Hepatocyte (in vitro differentiated cells): ENCODE measurements around the gene KCTD11. TPM values are rescaled to one million over a fixed set of nuclear protein-coding genes. Genes with fewer than 3 reads are reported as not detected.

Experiments used
- DNase-seq: peaks from one replicate; pipeline ENCODE4 v3.0.0-alpha.2; 2016; ENCODE audit warnings: low spot score
- H2AFZ ChIP-seq: fragments of 200-600 bp; sonication (generic); 2 replicates; pipeline ENCODE4 v1.6.0; 2016; ENCODE audit warnings: antibody characterized with exemption, mild to moderate bottlenecking
- H3K27ac ChIP-seq: fragments of 200-600 bp; sonication (generic); 2 replicates; pipeline ENCODE4 v1.5.1; 2016; ENCODE audit warnings: mild to moderate bottlenecking
- H3K27me3 ChIP-seq: fragments of 200-600 bp; sonication (generic); 2 replicates; pipeline ENCODE4 v1.6.1; 2016
- H3K36me3 ChIP-seq: fragments of 200-600 bp; sonication (generic); replicated peaks from 2 replicates; pipeline ENCODE4 v1.5.1; 2016; ENCODE audit warnings: low read depth; ENCODE audit not compliant: insufficient read depth
- H3K4me1 ChIP-seq: fragments of 200-600 bp; sonication (generic); 2 replicates; pipeline ENCODE4 v1.5.1; 2016; ENCODE audit warnings: mild to moderate bottlenecking, moderate library complexity; ENCODE audit not compliant: insufficient read depth
- H3K4me2 ChIP-seq: fragments of 200-600 bp; sonication (generic); 2 replicates; pipeline ENCODE4 v1.6.0; 2016
- H3K4me3 ChIP-seq: fragments of 200-600 bp; sonication (generic); 2 replicates; pipeline ENCODE4 v1.5.1; 2016; ENCODE audit warnings: mild to moderate bottlenecking
- H3K79me2 ChIP-seq: fragments of 200-600 bp; sonication (generic); 2 replicates; pipeline ENCODE4 v1.6.0; 2017; ENCODE audit warnings: mild to moderate bottlenecking
- H3K9me2 ChIP-seq: fragments of 200-600 bp; sonication (generic); replicated peaks from 2 replicates; pipeline ENCODE4 v1.6.0; 2017; ENCODE audit warnings: mild to moderate bottlenecking; ENCODE audit not compliant: insufficient read depth
- H3K9me3 ChIP-seq: fragments of 200-600 bp; sonication (generic); 2 replicates; pipeline ENCODE4 v1.5.1; 2016; ENCODE audit warnings: low read depth, mild to moderate bottlenecking
- H4K20me1 ChIP-seq: fragments of 200-600 bp; sonication (generic); 2 replicates; pipeline ENCODE4 v1.6.0; 2016; ENCODE audit warnings: mild to moderate bottlenecking; ENCODE audit not compliant: insufficient read depth, poor library complexity, severe bottlenecking
- EZH2 ChIP-seq: fragments of 200-600 bp; sonication (generic); IDR thresholded peaks from 2 replicates; pipeline ENCODE4 v1.6.1; 2016; ENCODE audit warnings: antibody characterized with exemption, mild to moderate bottlenecking, borderline replicate concordance
- EZH2phosphoT487 ChIP-seq: fragments of 200-600 bp; sonication (generic); IDR thresholded peaks from one replicate; pipeline ENCODE4 v1.6.1; 2018; ENCODE audit warnings: antibody characterized with exemption, mild to moderate bottlenecking, low read depth, moderate library complexity; ENCODE audit not compliant: unreplicated experiment, severe bottlenecking
- WGBS: methylation state at CpG from one replicate; pipeline ENCODE4 v1.1.6; 2016; ENCODE audit warnings: low lambda C conversion rate; ENCODE audit errors: missing lambda C conversion rate; 5-methylcytosine and 5-hydroxymethylcytosine counted together
- polyA plus RNA-seq: library from polyadenylated mRNA; unstranded; fragments of >200 nt; fragmentation: Nextera tagmentation; extraction: Ambion mirVana; gene quantifications from 2 replicates; pipeline ENCODE4 v1.2.1, GENCODE V29; 2016
- total RNA-seq: library from RNA; depleted of rRNA; stranded (reverse); fragments of >200 nt; gene quantifications from 2 replicates; pipeline ENCODE4 v1.2.3, GENCODE V29; 2014
- TF ChIP-seq, protein P1 (sequence below): fragments of 200-600 bp; sonication (generic); IDR thresholded peaks from 2 replicates; pipeline ENCODE4 v1.5.1; 2016; ENCODE audit warnings: antibody characterized with exemption, mild to moderate bottlenecking; ENCODE audit not compliant: poor library complexity

The KCTD11 gene
- total and polyA plus RNA-seq, 2 experiments from 2014 or later: 12.4 to 19.6 TPM

GRCh38 chr17:7325031-7325528 is 26.9 kb upstream of the KCTD11 start:
- WGBS: 98% methylated on average over 17 of the region's 19 CpGs
- H3K9me2 ChIP-seq: no peaks in the 10 kb centered on the region
- H3K4me1 ChIP-seq: peaks cover 5% of the 10 kb centered on the region
- no peak overlapping the region for H3K27ac ChIP-seq
- H2AFZ ChIP-seq: no peak overlapping the region
- no peaks in the 10 kb centered on the region for H4K20me1 ChIP-seq
- no peak overlapping the region for H3K4me2 ChIP-seq
- TF ChIP-seq EZH2phosphoT487: no peak
- TF ChIP-seq, protein P1, sequence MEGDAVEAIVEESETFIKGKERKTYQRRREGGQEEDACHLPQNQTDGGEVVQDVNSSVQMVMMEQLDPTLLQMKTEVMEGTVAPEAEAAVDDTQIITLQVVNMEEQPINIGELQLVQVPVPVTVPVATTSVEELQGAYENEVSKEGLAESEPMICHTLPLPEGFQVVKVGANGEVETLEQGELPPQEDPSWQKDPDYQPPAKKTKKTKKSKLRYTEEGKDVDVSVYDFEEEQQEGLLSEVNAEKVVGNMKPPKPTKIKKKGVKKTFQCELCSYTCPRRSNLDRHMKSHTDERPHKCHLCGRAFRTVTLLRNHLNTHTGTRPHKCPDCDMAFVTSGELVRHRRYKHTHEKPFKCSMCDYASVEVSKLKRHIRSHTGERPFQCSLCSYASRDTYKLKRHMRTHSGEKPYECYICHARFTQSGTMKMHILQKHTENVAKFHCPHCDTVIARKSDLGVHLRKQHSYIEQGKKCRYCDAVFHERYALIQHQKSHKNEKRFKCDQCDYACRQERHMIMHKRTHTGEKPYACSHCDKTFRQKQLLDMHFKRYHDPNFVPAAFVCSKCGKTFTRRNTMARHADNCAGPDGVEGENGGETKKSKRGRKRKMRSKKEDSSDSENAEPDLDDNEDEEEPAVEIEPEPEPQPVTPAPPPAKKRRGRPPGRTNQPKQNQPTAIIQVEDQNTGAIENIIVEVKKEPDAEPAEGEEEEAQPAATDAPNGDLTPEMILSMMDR: no peak
- no peak for TF ChIP-seq EZH2
- no peak overlapping the region for H3K4me3 ChIP-seq
- H3K27me3 ChIP-seq: no peaks in the 10 kb centered on the region
- DNase-seq: no peak
- peaks cover 17% of the 10 kb centered on the region for H3K79me2 ChIP-seq
- H3K36me3 ChIP-seq: no peaks in the 10 kb centered on the region
- H3K9me3 ChIP-seq: no peaks in the 10 kb centered on the region

GRCh38 chr17:7326186-7326585 is 25.8 kb upstream of the KCTD11 start:
- no peak for DNase-seq
- no peak overlapping the region for H3K27ac ChIP-seq
- H3K4me3 ChIP-seq: no peak overlapping the region
- H3K36me3 ChIP-seq: no peaks in the 10 kb centered on the region
- no peaks in the 10 kb centered on the region for H3K9me2 ChIP-seq
- no peak overlapping the region for H2AFZ ChIP-seq
- H3K4me1 ChIP-seq: peaks cover 10% of the 10 kb centered on the region
- H3K4me2 ChIP-seq: no peak overlapping the region
- WGBS: 97% methylated on average over 11 of the region's 11 CpGs
- H3K27me3 ChIP-seq: no peaks in the 10 kb centered on the region
- TF ChIP-seq, protein P1: no peak
- TF ChIP-seq EZH2 (no peak), EZH2phosphoT487 (no peak)
- no peaks in the 10 kb centered on the region for H3K9me3 ChIP-seq
- H3K79me2 ChIP-seq: peaks cover 17% of the 10 kb centered on the region
- no peaks in the 10 kb centered on the region for H4K20me1 ChIP-seq

- H3K36me3 ChIP-seq: no peaks in the 10 kb centered on the region
- WGBS: 97% methylated on average over 7 of the region's 7 CpGs
- H3K79me2 ChIP-seq: peaks cover 17% of the 10 kb centered on the region
- TF ChIP-seq, protein P1: no peak
- TF ChIP-seq EZH2 (no peak), EZH2phosphoT487 (no peak)
- H3K4me1 ChIP-seq: peaks cover 10% of the 10 kb centered on the region
- no peak overlapping the region for H3K27ac ChIP-seq
- H3K27me3 ChIP-seq: no peaks in the 10 kb centered on the region
- DNase-seq: no peak
- H4K20me1 ChIP-seq: no peaks in the 10 kb centered on the region
- no peak overlapping the region for H3K4me3 ChIP-seq
- no peak overlapping the region for H2AFZ ChIP-seq
- no peaks in the 10 kb centered on the region for H3K9me2 ChIP-seq
- no peaks in the 10 kb centered on the region for H3K9me3 ChIP-seq
- H3K4me2 ChIP-seq: no peak overlapping the region
Observed at GRCh38 chr17:7327056-7327455, 24.9 kb upstream of the KCTD11 start.

DNA sequence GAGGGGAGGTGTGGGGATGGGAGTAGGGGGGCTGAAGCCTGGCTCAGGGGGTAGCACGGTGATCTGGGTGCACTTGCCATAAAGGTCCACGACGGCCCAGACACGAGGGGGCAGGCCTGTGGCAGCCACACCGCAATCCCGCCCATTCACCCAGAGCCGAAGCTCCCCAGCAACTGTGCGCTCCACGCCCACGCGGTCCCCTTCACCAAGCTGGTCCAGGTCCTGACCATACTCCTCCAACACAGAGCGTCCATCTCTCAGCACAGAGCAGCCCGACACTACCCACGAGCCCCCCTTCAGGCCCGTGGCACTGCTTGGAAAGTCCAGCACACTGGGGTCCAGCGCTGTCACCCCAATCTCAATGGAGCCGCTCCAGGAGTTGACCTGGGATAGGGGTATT is 24.5 kb upstream of the KCTD11 start:
- no peak for TF ChIP-seq EZH2
- TF ChIP-seq EZH2phosphoT487: no peak
- TF ChIP-seq, protein P1: no peak
- Histone ChIP-seq H3K79me2 (peaks cover 17% of the 10 kb centered on the region), H3K9me2 (no peaks in the 10 kb centered on the region), H2AFZ (no peak overlapping the region), H3K36me3 (no peaks in the 10 kb centered on the region), H3K9me3 (no peaks in the 10 kb centered on the region), H3K4me1 (peaks cover 10% of the 10 kb centered on the region), H3K27ac (no peak overlapping the region), H3K4me3 (no peak overlapping the region), H3K4me2 (peak overlapping the region; percentile 91), H4K20me1 (no peaks in the 10 kb centered on the region), H3K27me3 (no peaks in the 10 kb centered on the region)
- no peak for DNase-seq
- 99% methylated on average over 11 of the region's 17 CpGs for WGBS
